ENCODE data around the gene FAM32A. TPM values are rescaled to one million over a fixed set of nuclear protein-coding genes. Genes with fewer than 3 reads are reported as not detected.

The FAM32A gene
- total and polyA plus RNA-seq, 2 donors (not counting 1 experiment from before 2014, with no cell fraction given): 53.4 to 62.0 TPM

DNA sequence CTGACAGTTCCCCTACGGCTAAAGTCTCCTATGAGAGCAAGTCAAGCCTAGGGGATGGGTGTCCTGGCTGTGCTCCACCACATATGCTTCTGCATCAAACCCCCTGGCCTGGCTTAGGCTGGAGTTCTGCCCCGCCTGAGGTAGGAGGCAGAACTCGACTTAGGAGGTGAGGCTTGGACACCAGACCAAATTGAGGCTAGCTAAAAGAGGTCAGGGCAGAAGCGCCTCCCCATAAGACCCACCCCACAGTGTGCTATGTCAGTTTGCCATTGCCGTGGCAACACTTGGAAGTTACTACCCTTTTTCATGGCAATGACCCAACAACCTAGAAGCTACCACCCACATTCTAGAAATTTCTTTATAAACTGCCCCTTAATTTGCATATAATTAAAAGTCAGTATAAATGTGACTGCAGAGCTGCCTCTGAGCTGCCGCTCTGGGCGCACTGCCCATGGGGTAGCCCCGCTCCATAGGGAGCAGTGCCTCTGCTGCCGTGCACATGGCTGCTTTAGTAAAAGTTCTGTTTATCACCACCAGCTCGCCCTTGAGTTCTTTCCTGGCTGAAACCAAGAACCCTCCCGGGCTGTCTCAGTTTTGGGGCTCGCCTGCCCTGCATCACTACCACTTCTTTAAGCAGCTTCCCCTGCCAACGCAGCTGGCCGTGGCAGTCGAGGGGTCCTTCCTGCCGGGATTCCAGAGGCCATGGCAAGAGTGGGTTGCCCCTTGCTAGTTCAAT lies 32.7 kb downstream of the FAM32A start:
- ATAC-seq (ENCODE audit: low read depth): no peak
- H3K4me3 Mint-ChIP-seq: no peak overlapping the region

More for the DNA sequence above, 32.7 kb downstream of the FAM32A start:
- DNase-seq: peak; percentile 5
- peaks cover 14 to 30% of the 10 kb centered on the region in 2 donors for H3K4me1 ChIP-seq (ENCODE audit: control insufficient read depth in 2 of 2, insufficient read depth in 2 of 2, low read length in 2 of 2)
- intact Hi-C loops (cut with micrococcal nuclease): no loop called here
- Mint-ChIP-seq H3K9me3 (ENCODE audit: insufficient read depth) (peaks cover 2% of the 10 kb centered on the region), H3K27ac (no peak overlapping the region), H3K27me3 (no peaks in the 10 kb centered on the region), H3K4me1 (peaks cover 30% of the 10 kb centered on the region)
- H3K36me3 ChIP-seq (replicated peaks in 1 of 2; ENCODE audit: control extremely low read depth in 1 of 2, control insufficient read depth in 1 of 2, extremely low read depth in 1 of 2, insufficient read depth in 2 of 2, low read length in 1 of 2): peaks cover 0 to 51% of the 10 kb centered on the region in 2 experiments
- H4K20me1 ChIP-seq (ENCODE audit: control insufficient read depth, insufficient read depth, low read length, poor library complexity, severe bottlenecking): peaks cover 7% of the 10 kb centered on the region
- H2AFZ ChIP-seq (ENCODE audit: insufficient read depth, low read depth, low read length, poor library complexity, severe bottlenecking): no peak overlapping the region
- H3K4me3 ChIP-seq (ENCODE audit: control extremely low read depth in 1 of 5, extremely low read depth in 1 of 5, insufficient read depth in 1 of 5, low read depth in 2 of 5, low read length in 4 of 5): no peak overlapping the region
- POLR2A ChIA-PET: interaction anchor here (0.6 kb wide), 2 partner anchors 21 to 30 kb away, joined by 3 to 5 read pairs; no protein-coding TSS in a partner anchor
- peaks cover 47% of the 10 kb centered on the region for H3K79me2 ChIP-seq (ENCODE audit: control insufficient read depth, insufficient read depth, low read length)
- no peak overlapping the region for H3K9ac ChIP-seq (ENCODE audit: low read length)
- no peaks in the 10 kb centered on the region for H3K27me3 ChIP-seq (replicated peaks in 1 of 4; ENCODE audit: control extremely low read depth in 1 of 4, control insufficient read depth in 3 of 4, insufficient read depth in 4 of 4, low read length in 3 of 4)
- peak overlapping the region; percentile 42 for H3K4me2 ChIP-seq (replicated peaks; ENCODE audit: low read depth, low read length, poor library complexity, severe bottlenecking)
- peak overlapping the region; percentile 61 to 73 for H3K27ac ChIP-seq (ENCODE audit: low read length in 2 of 2)
- 85% methylated on average over 13 of the region's 16 CpGs for WGBS (ENCODE audit: insufficient coverage)
- TF ChIP-seq EZH2 (IDR thresholded peaks at IDR 0.05; ENCODE audit: borderline replicate concordance, insufficient read depth, low read depth, low read length, poor library complexity, severe bottlenecking): no peak
- TF ChIP-seq, protein P1, sequence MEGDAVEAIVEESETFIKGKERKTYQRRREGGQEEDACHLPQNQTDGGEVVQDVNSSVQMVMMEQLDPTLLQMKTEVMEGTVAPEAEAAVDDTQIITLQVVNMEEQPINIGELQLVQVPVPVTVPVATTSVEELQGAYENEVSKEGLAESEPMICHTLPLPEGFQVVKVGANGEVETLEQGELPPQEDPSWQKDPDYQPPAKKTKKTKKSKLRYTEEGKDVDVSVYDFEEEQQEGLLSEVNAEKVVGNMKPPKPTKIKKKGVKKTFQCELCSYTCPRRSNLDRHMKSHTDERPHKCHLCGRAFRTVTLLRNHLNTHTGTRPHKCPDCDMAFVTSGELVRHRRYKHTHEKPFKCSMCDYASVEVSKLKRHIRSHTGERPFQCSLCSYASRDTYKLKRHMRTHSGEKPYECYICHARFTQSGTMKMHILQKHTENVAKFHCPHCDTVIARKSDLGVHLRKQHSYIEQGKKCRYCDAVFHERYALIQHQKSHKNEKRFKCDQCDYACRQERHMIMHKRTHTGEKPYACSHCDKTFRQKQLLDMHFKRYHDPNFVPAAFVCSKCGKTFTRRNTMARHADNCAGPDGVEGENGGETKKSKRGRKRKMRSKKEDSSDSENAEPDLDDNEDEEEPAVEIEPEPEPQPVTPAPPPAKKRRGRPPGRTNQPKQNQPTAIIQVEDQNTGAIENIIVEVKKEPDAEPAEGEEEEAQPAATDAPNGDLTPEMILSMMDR (IDR thresholded peaks at IDR 0.05): no peak
- H3K9me3 ChIP-seq (ENCODE audit: control extremely low read depth in 1 of 3, control insufficient read depth in 2 of 3, insufficient read depth in 1 of 3, low read length in 2 of 3): peaks cover 0 to 33% (median 20%) of the 10 kb centered on the region in 3 donors
- CTCF ChIA-PET: interaction anchor here (0.6 to 1.7 kb wide), 4 partner anchors 8 to 199 kb away, joined by 3 to 5 read pairs (median 4); no protein-coding TSS in a partner anchor
